Ishikawa (cell line): ENCODE results near the gene ACTR8.

Source experiments
- CEBPB ChIP-seq: IDR thresholded peaks from 2 replicates; pipeline ENCODE4 v1.6.1; 2012
- CREB1 ChIP-seq: IDR thresholded peaks from 2 replicates; pipeline ENCODE4 v1.6.1; 2012; ENCODE audit warnings: low read depth
- EGR1 ChIP-seq: IDR thresholded peaks from 2 replicates; pipeline ENCODE4 v1.6.1; 2012
- EP300 ChIP-seq: IDR thresholded peaks from 2 replicates; pipeline ENCODE4 v1.6.1; 2012; ENCODE audit warnings: borderline replicate concordance
- FOXM1 ChIP-seq: IDR thresholded peaks from 2 replicates; pipeline ENCODE4 v1.6.1; 2012; ENCODE audit warnings: low read depth, borderline replicate concordance
- NFIC ChIP-seq: IDR thresholded peaks from 2 replicates; pipeline ENCODE4 v1.6.1; 2012
- RAD21 ChIP-seq: IDR thresholded peaks from 2 replicates; pipeline ENCODE4 v1.6.1; 2012; ENCODE audit warnings: low read depth
- REST ChIP-seq: IDR thresholded peaks from 2 replicates; pipeline ENCODE4 v1.6.1; 2012; ENCODE audit warnings: low read depth, mild to moderate bottlenecking
- TAF1 ChIP-seq: IDR thresholded peaks from 2 replicates; pipeline ENCODE4 v1.6.1; 2012; ENCODE audit warnings: low read depth, mild to moderate bottlenecking
- TCF12 ChIP-seq: IDR thresholded peaks from 2 replicates; pipeline ENCODE4 v1.6.1; 2012; ENCODE audit warnings: low read depth
- TEAD4 ChIP-seq: IDR thresholded peaks from 2 replicates; pipeline ENCODE4 v1.6.1; 2012
- YY1 ChIP-seq: IDR thresholded peaks from 2 replicates; pipeline ENCODE4 v1.6.1; 2012; ENCODE audit warnings: low read depth
- ZBTB7A ChIP-seq: IDR thresholded peaks from 2 replicates; pipeline ENCODE4 v1.6.1; 2012; ENCODE audit warnings: low read depth
- TF ChIP-seq, protein P1 (sequence below): IDR thresholded peaks from 2 replicates; pipeline ENCODE4 v1.6.1; 2012
- TF ChIP-seq, protein P2 (sequence below): IDR thresholded peaks from 2 replicates; pipeline ENCODE4 v1.6.1; 2012

The ACTR8 gene

GRCh38 chr3:53824795-53825194 is 57.2 kb downstream of the ACTR8 start:
- no peak for TF ChIP-seq RAD21
- TF ChIP-seq YY1: no peak
- TF ChIP-seq, protein P1, sequence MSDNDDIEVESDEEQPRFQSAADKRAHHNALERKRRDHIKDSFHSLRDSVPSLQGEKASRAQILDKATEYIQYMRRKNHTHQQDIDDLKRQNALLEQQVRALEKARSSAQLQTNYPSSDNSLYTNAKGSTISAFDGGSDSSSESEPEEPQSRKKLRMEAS: no peak
- TF ChIP-seq REST: no peak
- TF ChIP-seq CREB1: no peak
- TF ChIP-seq, protein P2, sequence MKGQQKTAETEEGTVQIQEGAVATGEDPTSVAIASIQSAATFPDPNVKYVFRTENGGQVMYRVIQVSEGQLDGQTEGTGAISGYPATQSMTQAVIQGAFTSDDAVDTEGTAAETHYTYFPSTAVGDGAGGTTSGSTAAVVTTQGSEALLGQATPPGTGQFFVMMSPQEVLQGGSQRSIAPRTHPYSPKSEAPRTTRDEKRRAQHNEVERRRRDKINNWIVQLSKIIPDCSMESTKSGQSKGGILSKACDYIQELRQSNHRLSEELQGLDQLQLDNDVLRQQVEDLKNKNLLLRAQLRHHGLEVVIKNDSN: no peak
- no peak for TF ChIP-seq TEAD4
- TF ChIP-seq EGR1: no peak
- no peak for TF ChIP-seq FOXM1
- no peak for TF ChIP-seq ZBTB7A
- no peak for TF ChIP-seq EP300
- no peak for TF ChIP-seq NFIC
- TF ChIP-seq TAF1: no peak
- TF ChIP-seq CEBPB: no peak
- no peak for TF ChIP-seq TCF12

DNA sequence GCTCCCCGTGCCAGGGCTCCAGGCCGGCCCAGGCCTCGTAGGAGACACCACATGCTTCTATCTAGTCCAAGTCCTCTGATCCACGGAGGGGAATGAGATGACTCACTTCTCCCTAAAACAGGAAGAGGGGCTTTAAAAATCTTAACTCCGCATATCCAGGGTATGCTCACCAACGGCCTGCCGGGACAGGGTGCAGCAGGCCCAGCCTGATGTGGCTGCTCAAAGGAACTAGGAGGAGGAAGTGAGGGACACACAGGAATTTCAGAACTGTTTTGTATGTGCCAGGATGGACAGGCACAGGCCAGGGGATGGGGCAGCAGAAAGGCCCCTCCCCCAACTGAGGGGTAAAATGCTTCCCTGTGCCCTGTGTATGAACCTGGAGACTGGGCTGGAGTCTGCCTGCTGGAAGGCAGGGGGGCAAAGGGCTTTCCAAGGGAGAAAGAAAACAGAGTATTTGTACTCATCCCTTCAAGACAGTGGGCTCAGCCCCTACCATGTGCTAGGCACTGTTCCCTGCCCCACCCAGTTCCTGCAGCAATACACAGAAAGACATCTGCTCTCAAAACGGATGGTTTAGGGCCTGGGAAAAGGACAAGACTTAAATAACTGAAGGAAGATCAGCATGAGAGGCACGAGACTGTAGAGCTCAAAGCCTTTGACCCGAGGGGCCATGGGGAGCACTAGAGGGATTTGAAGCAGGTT is 57.8 kb downstream of the ACTR8 start:
- TF ChIP-seq CREB1 (no peak), RAD21 (no peak), FOXM1 (no peak), NFIC (no peak), CEBPB (no peak), EP300 (no peak), ZBTB7A (no peak), EGR1 (no peak), YY1 (no peak), TEAD4 (no peak), TCF12 (no peak), REST (no peak), TAF1 (no peak)
- TF ChIP-seq, protein P1: no peak
- TF ChIP-seq, protein P2: no peak

DNA sequence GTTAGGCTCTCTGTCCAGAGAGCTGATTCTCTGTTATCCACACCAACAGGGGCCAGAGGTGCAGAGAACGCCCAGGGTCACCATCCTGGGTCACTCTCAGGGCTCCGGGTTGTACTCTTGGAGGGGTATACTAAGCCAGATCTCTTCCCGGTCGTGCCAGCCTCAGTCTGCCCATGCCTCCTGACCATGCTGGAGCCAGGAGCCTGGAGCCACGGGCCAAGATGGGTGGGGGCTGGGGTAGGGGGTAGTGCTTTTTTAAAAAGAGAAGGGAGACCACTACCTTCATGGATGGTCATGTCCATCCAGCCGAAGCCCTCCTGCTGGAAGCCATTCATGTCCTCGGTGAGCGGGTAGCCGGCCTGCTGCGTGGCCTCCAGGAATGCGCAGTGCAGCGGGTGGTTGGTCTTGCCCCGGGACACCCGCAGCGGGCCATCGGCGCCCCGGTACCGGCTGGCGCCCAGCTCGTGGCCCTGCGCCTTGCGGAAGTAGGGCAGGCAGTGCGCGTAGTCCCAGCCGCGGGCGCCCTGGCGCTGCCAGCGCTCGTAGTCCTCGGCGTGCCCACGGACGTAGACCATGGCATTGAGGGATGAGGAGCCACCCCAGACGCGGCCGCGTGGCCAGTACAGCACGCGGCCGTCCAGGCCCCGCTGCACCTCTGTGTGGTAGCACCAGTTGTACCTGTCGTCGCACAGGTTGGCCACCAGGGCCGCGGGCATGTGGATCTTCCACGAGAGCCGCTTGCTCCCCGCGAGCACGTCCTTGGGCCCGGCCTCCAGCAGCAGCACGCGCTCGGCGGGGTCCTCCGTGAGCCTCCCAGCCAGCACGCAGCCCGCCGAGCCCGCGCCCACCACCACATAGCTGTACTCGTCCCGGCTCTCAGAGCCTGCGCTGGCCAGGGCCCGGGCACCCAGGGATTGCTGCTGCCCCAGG is 58.7 kb downstream of the ACTR8 start:
- TF ChIP-seq RAD21 (no peak), CEBPB (no peak), REST (no peak), TEAD4 (no peak), CREB1 (no peak), NFIC (no peak), TAF1 (no peak), ZBTB7A (no peak), FOXM1 (no peak), TCF12 (no peak), YY1 (no peak), EGR1 (no peak), EP300 (no peak)
- TF ChIP-seq, protein P2: no peak
- TF ChIP-seq, protein P1: no peak
